ENCODE data around the gene HELQ.

- TF ChIP-seq CTCF (IDR thresholded peaks at IDR 0.05) (no peak), POLR2A (IDR thresholded peaks at IDR 0.05) (no peak), POLR2AphosphoS5 (IDR thresholded peaks at IDR 0.05) (no peak), EP300 (IDR thresholded peaks at IDR 0.05; ENCODE audit: low read depth) (no peak)
Observed at GRCh38 chr4:83382850-83383249, 72.8 kb downstream of the HELQ start.
